Measurements from ENCODE around the gene SSNA1.

The SSNA1 gene

GRCh38 chr9:137230705-137231371 is 42.4 kb downstream of the SSNA1 start, which contains the start of gene SLC34A3:
Gene SLC34A3 (plus strand): TSS chr9:137230901. CDS start chr9:137231703, 802 bp downstream.
- DNase-seq (ENCODE audit: low read depth), result no peak
- TF ChIP-seq, protein P1, sequence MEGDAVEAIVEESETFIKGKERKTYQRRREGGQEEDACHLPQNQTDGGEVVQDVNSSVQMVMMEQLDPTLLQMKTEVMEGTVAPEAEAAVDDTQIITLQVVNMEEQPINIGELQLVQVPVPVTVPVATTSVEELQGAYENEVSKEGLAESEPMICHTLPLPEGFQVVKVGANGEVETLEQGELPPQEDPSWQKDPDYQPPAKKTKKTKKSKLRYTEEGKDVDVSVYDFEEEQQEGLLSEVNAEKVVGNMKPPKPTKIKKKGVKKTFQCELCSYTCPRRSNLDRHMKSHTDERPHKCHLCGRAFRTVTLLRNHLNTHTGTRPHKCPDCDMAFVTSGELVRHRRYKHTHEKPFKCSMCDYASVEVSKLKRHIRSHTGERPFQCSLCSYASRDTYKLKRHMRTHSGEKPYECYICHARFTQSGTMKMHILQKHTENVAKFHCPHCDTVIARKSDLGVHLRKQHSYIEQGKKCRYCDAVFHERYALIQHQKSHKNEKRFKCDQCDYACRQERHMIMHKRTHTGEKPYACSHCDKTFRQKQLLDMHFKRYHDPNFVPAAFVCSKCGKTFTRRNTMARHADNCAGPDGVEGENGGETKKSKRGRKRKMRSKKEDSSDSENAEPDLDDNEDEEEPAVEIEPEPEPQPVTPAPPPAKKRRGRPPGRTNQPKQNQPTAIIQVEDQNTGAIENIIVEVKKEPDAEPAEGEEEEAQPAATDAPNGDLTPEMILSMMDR (IDR thresholded peaks at IDR 0.05; ENCODE audit: insufficient read depth, low read depth, low read length, missing control alignments), result no peak

GRCh38 chr9:137231372-137232039 is 43.0 kb downstream of the SSNA1 start:
- no peak overlapping the region for H3K4me3 ChIP-seq (ENCODE audit: low read depth, low read length)
- TF ChIP-seq, protein P1 (IDR thresholded peaks at IDR 0.05; ENCODE audit: insufficient read depth, low read depth, low read length, missing control alignments), result no peak
- no peak for DNase-seq (ENCODE audit: low read depth)

More at GRCh38 chr9:137230705-137231371, 42.4 kb downstream of the SSNA1 start, which contains the start of gene SLC34A3:
- H3K4me3 ChIP-seq (ENCODE audit: low read depth, low read length), result no peak within 1 kb of the TSS

DNA sequence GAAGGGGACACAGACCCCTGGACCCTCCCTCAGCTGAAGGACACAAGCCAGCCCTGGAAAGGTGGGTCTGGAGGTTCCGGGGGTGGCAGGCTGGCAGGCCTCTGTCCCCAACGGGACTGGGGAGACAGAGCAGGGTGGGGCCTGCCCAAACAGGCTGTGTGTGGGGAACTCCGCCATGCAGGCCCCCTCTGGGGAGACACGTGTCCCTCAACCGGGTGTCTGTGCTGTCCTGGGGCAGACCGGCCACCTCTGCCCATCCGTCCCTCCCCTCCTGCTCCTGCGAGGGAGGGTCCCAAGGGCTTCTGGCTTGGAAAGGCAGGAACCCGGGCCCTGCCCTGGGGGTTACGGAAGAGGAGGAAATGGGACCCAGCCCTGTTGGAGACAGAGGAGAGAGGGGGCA is 43.6 kb downstream of the SSNA1 start:
- no peak for DNase-seq (ENCODE audit: low read depth)
- TF ChIP-seq, protein P1 (IDR thresholded peaks at IDR 0.05; ENCODE audit: insufficient read depth, low read depth, low read length, missing control alignments), result no peak
- no peak overlapping the region for H3K4me3 ChIP-seq (ENCODE audit: low read depth, low read length)

DNA sequence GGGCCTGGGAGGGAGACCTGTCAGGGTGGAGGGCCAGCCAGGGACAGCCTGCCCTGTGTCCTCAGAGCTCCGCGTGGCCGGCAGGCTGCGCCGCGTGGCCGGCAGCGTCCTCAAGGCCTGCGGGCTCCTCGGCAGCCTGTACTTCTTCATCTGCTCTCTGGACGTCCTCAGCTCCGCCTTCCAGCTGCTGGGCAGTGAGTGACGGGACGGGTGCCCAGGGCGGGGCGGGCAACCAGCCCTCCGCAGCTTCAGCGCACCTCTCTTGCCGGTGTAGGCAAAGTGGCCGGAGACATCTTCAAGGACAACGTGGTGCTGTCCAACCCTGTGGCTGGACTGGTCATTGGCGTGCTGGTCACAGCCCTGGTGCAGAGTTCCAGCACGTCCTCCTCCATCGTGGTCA is 44.0 kb downstream of the SSNA1 start:
- no peak overlapping the region for H3K4me3 ChIP-seq (ENCODE audit: low read depth, low read length)
- no peak for DNase-seq (ENCODE audit: low read depth)
- TF ChIP-seq, protein P1 (IDR thresholded peaks at IDR 0.05; ENCODE audit: insufficient read depth, low read depth, low read length, missing control alignments), result no peak

- TF ChIP-seq, protein P1 (IDR thresholded peaks at IDR 0.05; ENCODE audit: insufficient read depth, low read depth, low read length, missing control alignments), result no peak
- no peak overlapping the region for H3K4me3 ChIP-seq (ENCODE audit: low read depth, low read length)
- no peak for DNase-seq (ENCODE audit: low read depth)
These were observed 44.9 kb downstream of the SSNA1 start for GRCh38 chr9:137233143-137233980.

GRCh38 chr9:137234055-137234697 is 45.7 kb downstream of the SSNA1 start:
- H3K4me3 ChIP-seq (ENCODE audit: low read depth, low read length), result no peak overlapping the region
- TF ChIP-seq, protein P1 (IDR thresholded peaks at IDR 0.05; ENCODE audit: insufficient read depth, low read depth, low read length, missing control alignments), result no peak
- no peak for DNase-seq (ENCODE audit: low read depth)

Measured in GM12865 (cell line).